GM12873 (cell line): ENCODE results near the gene ATF1.

Experiments
- CTCF ChIP-seq: IDR thresholded peaks from 2 replicates; pipeline ENCODE4 v1.5.1; 2012; ENCODE audit warnings: low read depth, mild to moderate bottlenecking, moderate library complexity, low read length, control low read depth; ENCODE audit not compliant: insufficient read depth; ENCODE audit errors: missing control alignments

Gene ATF1

GRCh38 chr12:50772470-50772869 is 8.6 kb downstream of the ATF1 start:
- TF ChIP-seq CTCF: no peak

DNA sequence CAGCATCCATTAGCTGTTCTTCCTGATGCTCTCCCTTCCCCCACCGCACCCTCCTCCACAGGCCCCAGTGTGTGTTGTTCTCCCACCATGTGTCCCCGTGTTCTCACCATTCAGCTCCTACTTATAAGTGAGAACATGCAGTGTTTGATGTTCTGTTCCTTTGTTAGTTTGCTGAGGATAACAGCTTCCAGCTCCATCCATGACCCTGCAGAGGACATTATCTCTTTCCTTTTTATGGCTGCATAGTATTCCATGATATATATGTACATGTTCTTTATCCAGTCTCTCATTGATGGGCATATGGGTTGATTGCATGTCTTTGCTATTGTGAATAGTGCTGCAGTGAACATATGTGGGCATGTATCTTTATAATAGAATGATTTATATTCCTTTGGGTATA is 9.0 kb downstream of the ATF1 start:
- no peak for TF ChIP-seq CTCF

- TF ChIP-seq CTCF: no peak
These were observed 11.3 kb downstream of the ATF1 start for GRCh38 chr12:50775251-50775650.

GRCh38 chr12:50776749-50777728 is 13.1 kb downstream of the ATF1 start:
- no peak for TF ChIP-seq CTCF

DNA sequence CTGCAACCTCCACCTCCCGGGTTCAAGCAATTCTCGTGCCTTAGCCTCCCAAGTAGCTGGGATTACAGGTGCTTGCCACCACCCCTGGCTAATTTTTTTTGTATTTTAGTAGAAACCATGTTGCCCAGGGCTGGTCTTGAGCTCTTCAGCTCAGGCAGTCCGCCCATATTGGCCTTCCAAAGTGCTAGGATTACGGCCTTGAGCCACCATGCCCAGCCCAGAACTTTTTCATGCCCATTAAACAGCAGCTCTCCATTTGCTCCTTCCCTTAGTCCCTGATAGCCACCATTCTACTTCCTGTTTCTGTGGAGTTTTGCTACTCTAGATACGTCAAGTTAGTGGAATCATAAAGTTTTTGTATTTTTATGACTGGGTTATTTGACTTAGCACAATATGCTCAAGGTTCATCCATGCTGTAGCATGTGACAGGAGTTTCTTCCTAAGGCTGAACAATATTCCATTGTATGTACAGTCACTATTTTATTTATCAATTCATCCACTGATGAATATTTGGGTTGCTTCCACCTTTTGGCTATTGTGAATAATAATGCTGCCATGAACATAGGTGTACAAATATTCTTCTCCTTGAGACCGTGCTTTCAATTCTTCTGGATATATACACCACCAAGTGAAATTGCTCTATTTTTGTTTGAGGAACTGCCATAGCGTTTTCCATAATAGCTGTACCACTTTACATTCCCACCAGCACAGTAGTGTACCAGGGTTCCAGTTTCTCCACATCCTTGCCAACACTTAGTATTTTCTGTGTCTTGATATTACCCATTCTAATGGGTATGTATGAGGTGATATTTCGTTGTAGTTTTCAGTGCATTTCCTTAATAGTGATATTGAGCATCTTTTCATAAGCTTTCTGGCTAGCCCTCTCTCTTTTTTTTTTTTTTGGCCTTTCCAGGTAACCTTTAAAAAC is 15.0 kb downstream of the ATF1 start:
- no peak for TF ChIP-seq CTCF

- TF ChIP-seq CTCF: no peak
These were observed 16.1 kb downstream of the ATF1 start for GRCh38 chr12:50780013-50780412.

DNA sequence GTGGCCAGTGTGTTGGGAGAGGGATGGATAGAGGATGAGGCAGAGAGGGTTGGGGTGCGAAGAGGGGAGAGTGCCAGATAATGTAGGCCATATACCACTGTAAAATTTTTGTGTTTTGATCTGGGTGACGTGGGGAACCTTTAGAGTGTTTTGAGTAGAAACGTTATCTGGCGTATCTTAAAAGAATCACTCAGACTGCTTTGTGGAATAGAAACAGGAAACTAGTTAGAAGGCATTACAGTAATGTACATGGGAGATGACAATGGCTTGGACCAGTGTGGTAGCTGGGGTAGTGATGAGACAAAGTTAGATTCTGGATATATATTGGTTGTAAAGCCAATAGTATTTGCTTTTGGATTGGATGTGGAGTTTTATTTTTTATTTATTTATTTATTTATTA is 20.6 kb downstream of the ATF1 start:
- no peak for TF ChIP-seq CTCF
